Measurements from ENCODE around the gene DDX6. TPM values are rescaled to one million over a fixed set of nuclear protein-coding genes. Genes with fewer than 3 reads are reported as not detected.

The DDX6 gene
- total RNA-seq, 1 experiment from 2014 or later: 111 TPM

DNA sequence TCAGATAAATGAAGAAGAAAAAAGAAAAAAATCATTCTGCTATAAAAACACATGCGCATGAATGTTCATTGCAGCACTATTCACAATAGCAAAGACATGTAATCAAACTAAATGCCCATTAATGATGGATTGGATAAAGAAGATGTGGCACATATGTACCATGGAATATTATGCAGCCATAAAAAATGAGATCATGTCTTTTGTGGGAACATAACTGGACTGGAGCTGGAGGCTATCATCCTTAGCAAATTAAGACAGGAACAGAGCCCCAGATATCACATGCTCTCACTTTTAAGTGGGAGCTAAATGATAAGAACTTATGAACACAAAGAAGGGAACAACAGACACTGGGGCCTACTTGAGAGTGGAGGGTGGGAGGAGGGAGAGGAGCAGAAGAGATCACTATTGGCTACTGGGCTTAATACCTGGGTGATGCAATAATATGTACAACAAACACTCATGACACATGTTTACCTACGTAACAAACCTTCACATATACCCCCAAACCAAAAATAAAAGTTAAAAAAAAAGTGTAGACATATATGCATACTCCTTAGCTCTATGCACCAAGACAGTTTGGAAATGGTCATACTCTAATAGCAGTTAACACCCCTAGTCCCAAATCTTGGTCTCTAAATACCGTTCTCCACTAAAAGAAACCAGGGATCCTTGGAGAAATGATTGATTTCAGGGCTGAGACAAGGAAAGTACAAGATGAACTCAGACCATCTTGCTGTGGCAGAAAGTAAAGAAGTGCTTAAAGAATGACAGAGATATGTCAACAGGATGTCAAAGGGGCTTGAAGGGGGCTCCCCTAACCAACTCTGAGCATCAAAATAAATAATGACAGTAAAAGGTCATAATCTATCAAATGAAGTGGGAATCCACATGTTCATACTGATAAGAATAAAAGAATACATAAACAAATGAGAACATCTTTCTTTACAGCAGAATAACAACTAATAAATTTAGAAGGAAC is 17.1 kb upstream of the DDX6 start:
- CTCF ChIA-PET: no interaction called here
- BruUV-seq (replicated peaks): no TSS peak
- DNase-seq (ENCODE audit: unreplicated experiment): no peak
- no peak overlapping the region for H3K4me3 Mint-ChIP-seq (ENCODE audit: unreplicated experiment)
- TF ChIP-seq, protein P1, sequence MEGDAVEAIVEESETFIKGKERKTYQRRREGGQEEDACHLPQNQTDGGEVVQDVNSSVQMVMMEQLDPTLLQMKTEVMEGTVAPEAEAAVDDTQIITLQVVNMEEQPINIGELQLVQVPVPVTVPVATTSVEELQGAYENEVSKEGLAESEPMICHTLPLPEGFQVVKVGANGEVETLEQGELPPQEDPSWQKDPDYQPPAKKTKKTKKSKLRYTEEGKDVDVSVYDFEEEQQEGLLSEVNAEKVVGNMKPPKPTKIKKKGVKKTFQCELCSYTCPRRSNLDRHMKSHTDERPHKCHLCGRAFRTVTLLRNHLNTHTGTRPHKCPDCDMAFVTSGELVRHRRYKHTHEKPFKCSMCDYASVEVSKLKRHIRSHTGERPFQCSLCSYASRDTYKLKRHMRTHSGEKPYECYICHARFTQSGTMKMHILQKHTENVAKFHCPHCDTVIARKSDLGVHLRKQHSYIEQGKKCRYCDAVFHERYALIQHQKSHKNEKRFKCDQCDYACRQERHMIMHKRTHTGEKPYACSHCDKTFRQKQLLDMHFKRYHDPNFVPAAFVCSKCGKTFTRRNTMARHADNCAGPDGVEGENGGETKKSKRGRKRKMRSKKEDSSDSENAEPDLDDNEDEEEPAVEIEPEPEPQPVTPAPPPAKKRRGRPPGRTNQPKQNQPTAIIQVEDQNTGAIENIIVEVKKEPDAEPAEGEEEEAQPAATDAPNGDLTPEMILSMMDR (IDR thresholded peaks at IDR 0.05; ENCODE audit: unreplicated experiment): no peak
- no peaks in the 10 kb centered on the region for H3K9me3 Mint-ChIP-seq (ENCODE audit: unreplicated experiment)
- H3K27me3 Mint-ChIP-seq (ENCODE audit: insufficient read depth, unreplicated experiment): peaks cover 20% of the 10 kb centered on the region
- no peaks in the 10 kb centered on the region for H3K36me3 Mint-ChIP-seq (ENCODE audit: insufficient read depth, unreplicated experiment)
- intact Hi-C loops (cut with micrococcal nuclease): no loop called here
- H3K4me1 Mint-ChIP-seq (ENCODE audit: insufficient read depth, unreplicated experiment): peaks cover 5% of the 10 kb centered on the region
- POLR2A ChIA-PET: interaction anchor here (0.8 kb wide), 1 partner anchor 17 kb away, joined by 4 read pairs; the partner anchor contains the start of gene DDX6
- H3K27ac Mint-ChIP-seq (ENCODE audit: low read depth, unreplicated experiment): no peak overlapping the region

DNA sequence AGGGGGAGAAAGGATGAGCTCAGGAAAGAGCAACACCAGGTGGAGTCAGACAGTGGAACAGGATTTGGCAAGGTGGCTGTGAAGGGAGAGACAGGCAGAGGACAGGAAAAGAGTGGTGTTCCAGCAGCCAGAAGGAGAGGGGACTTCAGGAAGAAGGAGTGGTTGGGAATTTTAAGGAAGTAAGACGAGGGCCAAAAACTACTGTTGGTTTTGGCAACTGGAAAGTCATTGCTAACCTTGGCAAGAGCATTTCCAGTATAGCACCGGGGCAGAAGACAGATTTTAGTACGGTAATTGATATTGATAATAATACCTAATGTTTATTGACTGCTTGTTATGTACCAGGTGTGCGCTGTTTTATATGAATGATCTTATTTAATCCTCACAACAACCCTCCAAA is 15.4 kb upstream of the DDX6 start:
- peaks cover 5% of the 10 kb centered on the region for H3K4me1 Mint-ChIP-seq (ENCODE audit: insufficient read depth, unreplicated experiment)
- no peak overlapping the region for H3K4me3 Mint-ChIP-seq (ENCODE audit: unreplicated experiment)
- no peak overlapping the region for H3K27ac Mint-ChIP-seq (ENCODE audit: low read depth, unreplicated experiment)
- H3K9me3 Mint-ChIP-seq (ENCODE audit: unreplicated experiment): no peaks in the 10 kb centered on the region
- DNase-seq (ENCODE audit: unreplicated experiment): no peak
- peaks cover 20% of the 10 kb centered on the region for H3K27me3 Mint-ChIP-seq (ENCODE audit: insufficient read depth, unreplicated experiment)
- intact Hi-C loops (cut with micrococcal nuclease): no loop called here
- H3K36me3 Mint-ChIP-seq (ENCODE audit: insufficient read depth, unreplicated experiment): no peaks in the 10 kb centered on the region
- CTCF ChIA-PET: no interaction called here
- no TSS peak for BruUV-seq (replicated peaks)
- POLR2A ChIA-PET: no interaction called here
- TF ChIP-seq, protein P1 (IDR thresholded peaks at IDR 0.05; ENCODE audit: unreplicated experiment): no peak

DNA sequence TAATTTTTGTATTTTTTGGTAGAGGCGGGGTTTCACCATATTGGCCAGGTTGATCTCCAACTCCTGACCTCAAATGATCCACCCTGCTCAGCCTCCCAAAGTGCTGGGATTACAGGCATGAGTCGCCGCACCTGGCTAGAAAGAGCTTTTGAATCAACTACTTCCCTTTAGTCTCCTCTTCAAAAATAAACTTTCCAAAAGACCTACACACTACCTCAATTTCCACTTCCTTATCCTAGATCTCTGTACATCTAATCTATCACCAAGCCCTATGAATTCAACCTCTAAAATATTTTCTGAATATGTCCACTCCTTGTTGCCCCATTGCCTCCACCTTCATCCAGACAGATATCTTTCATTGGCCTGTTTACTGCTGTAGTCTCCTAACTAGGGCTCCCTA is 13.1 kb upstream of the DDX6 start:
- CTCF ChIA-PET: interaction anchor here (0.6 to 1.3 kb wide), 2 partner anchors 13 to 101 kb away, joined by 3 to 5 read pairs; partner anchors contain the start of gene DDX6
- DNase-seq (ENCODE audit: unreplicated experiment): no peak
- Mint-ChIP-seq H3K4me1 (ENCODE audit: insufficient read depth, unreplicated experiment) (peaks cover 5% of the 10 kb centered on the region), H3K36me3 (ENCODE audit: insufficient read depth, unreplicated experiment) (no peaks in the 10 kb centered on the region), H3K27ac (ENCODE audit: low read depth, unreplicated experiment) (no peak overlapping the region), H3K4me3 (ENCODE audit: unreplicated experiment) (no peak overlapping the region), H3K9me3 (ENCODE audit: unreplicated experiment) (no peaks in the 10 kb centered on the region), H3K27me3 (ENCODE audit: insufficient read depth, unreplicated experiment) (peaks cover 20% of the 10 kb centered on the region)
- POLR2A ChIA-PET: interaction anchor here (1.0 to 1.4 kb wide), 2 partner anchors 16 to 84 kb away, joined by 3 to 4 read pairs; no protein-coding TSS in a partner anchor
- TF ChIP-seq, protein P1 (IDR thresholded peaks at IDR 0.05; ENCODE audit: unreplicated experiment): no peak
- intact Hi-C loops (cut with micrococcal nuclease): no loop called here
- BruUV-seq (replicated peaks): no TSS peak

DNA sequence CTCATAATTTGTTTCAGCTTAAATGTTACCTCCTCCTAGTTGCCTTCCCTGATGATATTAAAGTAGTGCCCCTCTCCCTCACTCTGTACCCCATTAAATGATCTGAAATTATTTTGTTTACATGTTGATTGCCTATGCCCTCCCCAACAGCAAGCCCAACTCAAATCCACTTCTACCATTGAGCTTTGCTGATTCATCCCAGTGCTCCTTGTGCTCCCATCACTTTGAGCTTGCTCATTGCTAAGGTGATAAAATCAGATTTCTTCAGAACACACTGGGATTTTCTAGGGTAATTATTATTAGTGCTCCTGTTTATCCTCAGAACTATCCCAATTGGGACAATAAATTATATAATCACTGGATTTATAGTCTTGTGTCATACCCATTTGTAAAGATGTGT is 8.4 kb upstream of the DDX6 start:
- no peak overlapping the region for H3K27ac Mint-ChIP-seq (ENCODE audit: low read depth, unreplicated experiment)
- no peaks in the 10 kb centered on the region for H3K27me3 Mint-ChIP-seq (ENCODE audit: insufficient read depth, unreplicated experiment)
- TF ChIP-seq, protein P1 (IDR thresholded peaks at IDR 0.05; ENCODE audit: unreplicated experiment): no peak
- intact Hi-C loops (cut with micrococcal nuclease): no loop called here
- ChIA-PET POLR2A (interaction anchor here (0.8 to 2.0 kb wide), 4 partner anchors 9 to 28 kb away, joined by 3 to 8 read pairs (median 5); partner anchors contain the start of gene DDX6), CTCF (interaction anchor here (0.5 to 1.4 kb wide), 2 partner anchors 11 to 70 kb away, joined by 3 read pairs; no protein-coding TSS in a partner anchor)
- H3K4me3 Mint-ChIP-seq (ENCODE audit: unreplicated experiment): no peak overlapping the region
- H3K36me3 Mint-ChIP-seq (ENCODE audit: insufficient read depth, unreplicated experiment): no peaks in the 10 kb centered on the region
- DNase-seq (ENCODE audit: unreplicated experiment): no peak
- no peaks in the 10 kb centered on the region for H3K9me3 Mint-ChIP-seq (ENCODE audit: unreplicated experiment)
- peaks cover 4% of the 10 kb centered on the region for H3K4me1 Mint-ChIP-seq (ENCODE audit: insufficient read depth, unreplicated experiment)
- no TSS peak for BruUV-seq (replicated peaks)
